Measurements from ENCODE around the gene TIMM10.
A peak's percentile ranks its signal among the peaks of the same experiment; 100 is the strongest.

Gene TIMM10

GRCh38 chr11:57530596-57531507 lies at the start of gene TIMM10:
TIMM10 (minus strand) TSS chr11:57530754; CDS start chr11:57530189, 565 bp downstream.
- peak; percentile 88 for DNase-seq

GRCh38 chr11:57574061-57574460 lies 43.5 kb upstream of the TIMM10 start:
- no peak for DNase-seq

- DNase-seq = no peak
These were observed 41.1 kb upstream of the TIMM10 start for GRCh38 chr11:57571606-57572005.

GRCh38 chr11:57568330-57568766 lies 37.8 kb upstream of the TIMM10 start:
- DNase-seq = peak; percentile 81

- DNase-seq = peak; percentile 53
These were observed 37.2 kb upstream of the TIMM10 start, which contains the start of gene UBE2L6 for GRCh38 chr11:57567515-57568329. UBE2L6 (minus strand) TSS chr11:57567672; CDS start chr11:57567611, 61 bp downstream.

GRCh38 chr11:57566905-57567514 lies 36.5 kb upstream of the TIMM10 start:
- peak; percentile 15 for DNase-seq

GRCh38 chr11:57566005-57566904 lies 35.7 kb upstream of the TIMM10 start:
- no peak for DNase-seq

- DNase-seq = no peak
These were observed 32.0 kb upstream of the TIMM10 start for GRCh38 chr11:57562596-57562995.

- DNase-seq = no peak
These were observed 29.6 kb upstream of the TIMM10 start for GRCh38 chr11:57560146-57560545.

- DNase-seq = no peak
These were observed 25.5 kb upstream of the TIMM10 start for GRCh38 chr11:57556041-57556440.

GRCh38 chr11:57555393-57555792 lies 24.8 kb upstream of the TIMM10 start:
- no peak for DNase-seq

- no peak for DNase-seq
These were observed 21.9 kb upstream of the TIMM10 start for GRCh38 chr11:57552479-57552878.

- no peak for DNase-seq
These were observed 21.4 kb upstream of the TIMM10 start for GRCh38 chr11:57551941-57552340.

- no peak for DNase-seq
These were observed 19.4 kb upstream of the TIMM10 start for GRCh38 chr11:57549983-57550382.

GRCh38 chr11:57547854-57548377 lies 17.4 kb upstream of the TIMM10 start:
- DNase-seq = no peak

GRCh38 chr11:57546869-57547475 lies 16.4 kb upstream of the TIMM10 start:
- DNase-seq = no peak

- DNase-seq = no peak
These were observed 15.9 kb upstream of the TIMM10 start for GRCh38 chr11:57546451-57546850.

- no peak for DNase-seq
These were observed 15.3 kb upstream of the TIMM10 start for GRCh38 chr11:57545883-57546282.

GRCh38 chr11:57544566-57544965 lies 14.0 kb upstream of the TIMM10 start:
- DNase-seq = no peak

GRCh38 chr11:57543593-57543992 lies 13.0 kb upstream of the TIMM10 start:
- DNase-seq = no peak

- DNase-seq = no peak
These were observed 12.0 kb upstream of the TIMM10 start for GRCh38 chr11:57542582-57542981.
